Fibroblast of villous mesenchyme (primary cell): ENCODE data around the gene KIF3C. TPM values are rescaled to one million over a fixed set of nuclear protein-coding genes. Genes with fewer than 3 reads are reported as not detected.

Source experiments
- DNase-seq: peaks from one replicate; pipeline ENCODE4 v3.0.0-alpha.2; 2010; ENCODE audit warnings: low read depth
- H3K4me3 ChIP-seq: 2 replicates; pipeline ENCODE4 v1.5.1; 2011; ENCODE audit warnings: low read depth, mild to moderate bottlenecking, low read length
- CTCF ChIP-seq: IDR thresholded peaks from 2 replicates; pipeline ENCODE4 v1.5.1; 2012; ENCODE audit warnings: low read depth, mild to moderate bottlenecking, low read length; ENCODE audit not compliant: insufficient read depth
- total RNA-seq: library from RNA; depleted of rRNA; stranded (reverse); fragments of >200 nt; gene quantifications from 2 replicates; pipeline ENCODE4 v1.2.3, GENCODE V29; 2012

Gene KIF3C
- total RNA-seq, 1 donor = 9.9 TPM

- H3K4me3 ChIP-seq = no peak overlapping the region
- no peak for DNase-seq
- TF ChIP-seq CTCF = no peak
Observed at GRCh38 chr2:25976983-25977741, 5.1 kb downstream of the KIF3C start.

DNA sequence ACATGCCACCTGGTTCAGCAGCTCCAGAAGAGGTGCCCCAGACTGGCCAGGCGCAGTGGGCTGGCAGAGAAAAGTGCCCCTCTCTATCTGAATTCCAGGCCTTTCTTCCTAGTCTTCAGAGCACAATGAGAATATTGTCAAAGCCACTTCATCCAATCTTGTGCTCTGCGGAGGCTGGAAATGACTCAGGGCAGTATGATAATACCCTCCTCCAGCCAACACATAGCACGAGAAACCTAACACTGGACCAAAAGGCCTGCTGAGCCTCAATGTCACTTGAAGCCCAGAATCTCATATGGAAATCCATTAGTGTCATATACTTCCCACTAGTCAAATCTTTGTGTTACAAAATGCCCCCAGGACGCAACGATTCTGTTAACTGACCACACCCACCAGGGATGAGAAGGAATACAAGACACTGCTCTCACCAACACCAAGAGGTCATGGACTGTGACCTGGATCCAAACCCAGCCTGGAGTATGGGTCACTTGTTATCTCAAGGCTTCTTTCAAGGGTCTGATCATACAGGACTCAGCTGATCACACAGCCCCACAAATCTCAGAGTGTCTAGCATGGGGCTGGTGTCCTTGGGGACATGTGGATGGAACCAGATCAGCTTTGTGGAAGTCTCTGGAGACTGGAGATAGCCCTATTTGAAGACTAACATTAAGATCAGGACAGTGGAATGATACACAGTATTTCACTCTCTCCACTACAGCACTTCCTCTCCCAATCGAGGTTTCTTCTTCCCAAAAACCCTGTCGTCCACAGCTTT is 10.1 kb downstream of the KIF3C start:
- no peak for TF ChIP-seq CTCF
- DNase-seq = no peak

GRCh38 chr2:25971596-25971995 is 10.7 kb downstream of the KIF3C start:
- H3K4me3 ChIP-seq = no peak overlapping the region
- no peak for DNase-seq
- TF ChIP-seq CTCF = no peak

More for the DNA sequence above, 10.1 kb downstream of the KIF3C start:
- H3K4me3 ChIP-seq = no peak overlapping the region

- TF ChIP-seq CTCF = no peak
- DNase-seq = no peak
Observed at GRCh38 chr2:25966531-25967270, 15.6 kb downstream of the KIF3C start.

DNA sequence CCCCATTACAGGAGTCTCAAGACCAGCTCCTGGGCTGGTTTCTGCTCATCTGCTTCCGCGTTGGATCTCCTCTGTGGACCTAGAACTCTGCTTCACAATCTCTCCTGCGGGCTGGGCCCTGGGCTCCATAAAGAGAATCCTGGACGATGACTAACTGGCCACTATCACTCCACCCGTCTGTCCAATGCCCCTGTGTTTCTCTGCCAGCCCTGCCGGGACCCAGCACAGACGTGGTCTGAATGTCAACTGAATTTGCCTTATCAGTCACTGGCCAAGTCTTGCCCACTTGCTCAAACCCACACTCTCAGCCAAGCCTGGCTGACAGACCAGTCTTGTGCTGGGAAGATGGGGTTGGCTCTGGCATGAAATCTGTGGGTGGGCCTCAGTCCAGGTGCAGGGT is 17.4 kb downstream of the KIF3C start:
- H3K4me3 ChIP-seq = no peak overlapping the region
- TF ChIP-seq CTCF = no peak
- no peak for DNase-seq

More at GRCh38 chr2:25966531-25967270, 15.6 kb downstream of the KIF3C start:
- H3K4me3 ChIP-seq = no peak overlapping the region

DNA sequence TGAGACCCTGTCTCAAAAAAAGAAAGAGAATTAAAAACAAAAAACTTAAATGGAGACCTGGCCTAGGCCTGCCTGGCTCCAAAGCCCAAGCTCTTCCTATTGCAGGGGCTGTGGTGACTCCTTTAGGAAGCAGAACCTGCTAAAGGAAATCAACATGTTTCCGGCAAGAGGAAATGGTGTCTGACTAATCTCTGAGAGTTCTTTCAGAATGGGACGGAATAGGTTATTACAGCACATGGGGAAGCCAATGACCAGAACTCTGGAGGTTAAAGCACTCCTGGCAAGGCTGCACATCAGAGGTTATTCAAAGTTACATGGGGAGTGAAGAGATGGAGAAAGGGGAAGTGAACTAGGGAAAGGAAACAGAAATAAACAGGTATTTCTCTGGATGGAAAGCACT is 21.4 kb downstream of the KIF3C start:
- no peak for DNase-seq
- TF ChIP-seq CTCF = no peak
- H3K4me3 ChIP-seq = no peak overlapping the region
